Activated CD8-positive, alpha-beta T cell treated with anti-CD3 and anti-CD28 coated beads, Interleukin-2, amount 10 ng/mL, durations not matched to agents 7 days and 5 days (primary cell): ENCODE results near the gene NUDT15. TPM values are rescaled to one million over a fixed set of nuclear protein-coding genes. Genes with fewer than 3 reads are reported as not detected.

Source experiments
- ATAC-seq: fragments of 150-1000 bp; cut with Tn5 transposase; one replicate; pipeline ENCODE4 v1.10.0; 2021; ENCODE audit warnings: moderate library complexity
- CTCF ChIA-PET: fragments of 350-600 bp; sonication (Branson Sonifier 250); formaldehyde crosslinking; loops from one replicate; lab custom pipeline; 2021; ENCODE audit warnings: antibody characterized with exemption; lab: Charles Lee
- POLR2A ChIA-PET: fragments of 350-600 bp; sonication (Branson Sonifier 250); formaldehyde crosslinking; loops from one replicate; lab custom pipeline; 2021; ENCODE audit warnings: antibody characterized with exemption; lab: Charles Lee
- DNase-seq: peaks from one replicate; pipeline ENCODE4 v3.0.0-alpha.2; 2020
- H3K27ac Mint-ChIP-seq: one replicate; pipeline ENCODE4 v1.8.0; 2021; ENCODE audit warnings: mild to moderate bottlenecking, mixed read lengths
- H3K27me3 Mint-ChIP-seq: one replicate; pipeline ENCODE4 v1.8.0; 2021; ENCODE audit warnings: low read depth, mixed read lengths
- H3K36me3 Mint-ChIP-seq: one replicate; pipeline ENCODE4 v1.8.0; 2021; ENCODE audit warnings: low read depth, mixed read lengths
- H3K4me1 Mint-ChIP-seq: one replicate; pipeline ENCODE4 v1.8.0; 2021; ENCODE audit warnings: low read depth, mixed read lengths
- H3K4me3 Mint-ChIP-seq: one replicate; pipeline ENCODE4 v1.8.0; 2021; ENCODE audit warnings: mild to moderate bottlenecking, mixed read lengths
- H3K9me3 Mint-ChIP-seq: one replicate; pipeline ENCODE4 v1.8.0; 2022; ENCODE audit warnings: mixed read lengths; ENCODE audit not compliant: insufficient read depth
- total RNA-seq, 2 experiments: library from RNA; stranded (reverse); gene quantifications; one replicate each; pipeline ENCODE4 v1.2.3, GENCODE V29; 2021

NUDT15 gene
- total RNA-seq, 2 experiments from 2014 or later = 15.4 to 15.7 TPM

DNA sequence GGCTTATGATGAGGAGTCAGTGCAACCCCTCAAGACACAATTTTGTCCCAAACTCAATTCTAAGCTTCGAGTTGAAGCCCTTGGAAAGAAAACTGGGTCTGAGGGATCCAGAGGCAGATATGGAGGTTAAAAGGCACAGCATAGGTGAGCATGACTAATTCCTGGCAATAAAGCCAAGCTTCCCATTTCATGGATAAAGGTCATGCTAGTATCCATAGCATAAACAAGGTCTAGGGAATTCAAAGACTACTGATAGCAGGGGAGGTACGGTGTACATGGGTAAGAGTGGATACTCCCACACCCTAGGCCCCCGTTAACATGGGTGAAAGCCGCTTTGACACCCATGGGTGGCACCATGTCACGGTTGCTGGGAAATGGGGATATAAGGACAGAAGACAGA, 33.4 kb downstream of the NUDT15 start:
- H3K9me3 Mint-ChIP-seq = peaks cover 46% of the 10 kb centered on the region
- no peak for DNase-seq
- H3K27ac Mint-ChIP-seq = no peak overlapping the region
- ChIA-PET POLR2A (no interaction called here), CTCF (interaction anchor here (2.0 to 5.9 kb wide), 2 partner anchors 8 to 33 kb away, joined by 7 to 29 read pairs; partner anchors contain the start of gene NUDT15)
- peaks cover 98% of the 10 kb centered on the region for H3K36me3 Mint-ChIP-seq
- H3K4me3 Mint-ChIP-seq = no peak overlapping the region
- no peaks in the 10 kb centered on the region for H3K27me3 Mint-ChIP-seq
- peaks cover 19% of the 10 kb centered on the region for H3K4me1 Mint-ChIP-seq
- ATAC-seq = no peak

- Mint-ChIP-seq H3K9me3 (peaks cover 46% of the 10 kb centered on the region), H3K36me3 (peaks cover 93% of the 10 kb centered on the region)
- CTCF ChIA-PET = interaction anchor here (1.0 to 1.9 kb wide), 2 partner anchors 24 to 34 kb away, joined by 3 to 8 read pairs; partner anchors contain the start of gene NUDT15
Measured at GRCh38 chr13:48072304-48072703, 34.8 kb downstream of the NUDT15 start.

DNA sequence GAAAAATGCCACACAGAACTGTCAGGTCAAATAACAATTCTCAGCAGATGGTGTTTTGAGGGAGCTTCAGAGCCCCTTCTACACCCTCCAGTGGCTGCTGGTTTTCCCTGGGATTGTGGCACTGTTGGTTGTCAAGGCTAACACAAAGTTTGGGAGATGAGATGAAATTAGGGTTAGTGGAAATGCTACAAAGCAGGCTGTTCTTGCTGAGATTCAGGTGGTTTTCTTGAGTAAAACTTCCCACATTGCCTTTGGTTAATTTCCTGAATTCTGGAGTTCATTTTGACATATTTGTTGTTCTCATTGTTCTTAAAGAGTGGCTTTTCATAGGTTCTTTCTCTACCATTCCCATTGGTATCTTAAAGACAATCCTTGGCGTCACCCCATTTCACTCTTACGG, 35.3 kb downstream of the NUDT15 start:
- Mint-ChIP-seq H3K4me3 (no peak overlapping the region), H3K36me3 (peaks cover 88% of the 10 kb centered on the region), H3K27ac (no peak overlapping the region), H3K9me3 (peaks cover 43% of the 10 kb centered on the region), H3K4me1 (peaks cover 2% of the 10 kb centered on the region), H3K27me3 (no peaks in the 10 kb centered on the region)
- CTCF ChIA-PET = interaction anchor here (1.0 to 1.9 kb wide), 2 partner anchors 25 to 35 kb away, joined by 3 to 8 read pairs; partner anchors contain the start of gene NUDT15
- no peak for DNase-seq
- POLR2A ChIA-PET = no interaction called here
- ATAC-seq = no peak

More at GRCh38 chr13:48072304-48072703, 34.8 kb downstream of the NUDT15 start:
- POLR2A ChIA-PET = no interaction called here
- Mint-ChIP-seq H3K27ac (no peak overlapping the region), H3K4me3 (no peak overlapping the region), H3K4me1 (peaks cover 6% of the 10 kb centered on the region), H3K27me3 (no peaks in the 10 kb centered on the region)
- ATAC-seq (no peak), DNase-seq (no peak)

- POLR2A ChIA-PET = no interaction called here
- Mint-ChIP-seq H3K27me3 (no peaks in the 10 kb centered on the region), H3K4me3 (no peak overlapping the region), H3K4me1 (peaks cover 9% of the 10 kb centered on the region), H3K27ac (no peak overlapping the region), H3K9me3 (peaks cover 34% of the 10 kb centered on the region), H3K36me3 (peaks cover 87% of the 10 kb centered on the region)
- DNase-seq (no peak), ATAC-seq (no peak)
- CTCF ChIA-PET = interaction anchor here (1.9 kb wide), 1 partner anchor 36 kb away, joined by 8 read pairs; the partner anchor contains the start of gene NUDT15
Measured at GRCh38 chr13:48074006-48074405, 36.5 kb downstream of the NUDT15 start.

DNA sequence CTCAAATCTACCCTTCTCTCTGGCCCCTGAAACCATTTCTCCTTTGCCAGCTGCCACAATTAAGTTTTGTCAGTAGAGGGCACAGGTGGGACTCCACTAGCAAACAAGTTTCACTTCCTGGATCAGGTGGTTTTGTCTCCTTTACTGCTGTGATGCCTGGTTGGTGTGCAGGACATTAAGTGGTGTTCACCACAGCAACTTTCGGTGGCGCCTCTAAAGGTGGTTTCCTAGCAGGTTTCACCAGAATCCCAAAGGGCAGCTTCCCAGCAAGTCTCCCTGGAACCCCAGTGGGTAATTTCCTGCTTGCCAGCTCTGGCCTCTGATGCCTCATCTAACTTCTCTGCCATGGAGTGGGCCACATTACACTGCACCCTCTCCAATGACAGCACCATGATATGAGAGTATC, 40.7 kb downstream of the NUDT15 start:
- Mint-ChIP-seq H3K4me3 (no peak overlapping the region), H3K9me3 (peaks cover 7% of the 10 kb centered on the region), H3K27ac (peak overlapping the region; percentile 77), H3K36me3 (peaks cover 69% of the 10 kb centered on the region), H3K27me3 (no peaks in the 10 kb centered on the region), H3K4me1 (peaks cover 12% of the 10 kb centered on the region)
- ChIA-PET CTCF (interaction anchor here (0.7 to 3.3 kb wide), 16 partner anchors 8 to 502 kb away, joined by 3 to 37 read pairs (median 6); partner anchors contain the start of genes MED4 and NUDT15), POLR2A (interaction anchor here (0.9 to 1.6 kb wide), 2 partner anchors 16 to 41 kb away, joined by 6 to 12 read pairs; partner anchors contain the start of genes MED4 and NUDT15)
- ATAC-seq = peak; percentile 93
- DNase-seq = peak; percentile 67

- POLR2A ChIA-PET = no interaction called here
- peaks cover 54% of the 10 kb centered on the region for H3K36me3 Mint-ChIP-seq
- CTCF ChIA-PET = interaction anchor here (1.7 kb wide), 1 partner anchor 13 kb away, joined by 6 read pairs; the partner anchor contains the start of gene MED4
Measured at GRCh38 chr13:48081739-48082138, 44.2 kb downstream of the NUDT15 start.

DNA sequence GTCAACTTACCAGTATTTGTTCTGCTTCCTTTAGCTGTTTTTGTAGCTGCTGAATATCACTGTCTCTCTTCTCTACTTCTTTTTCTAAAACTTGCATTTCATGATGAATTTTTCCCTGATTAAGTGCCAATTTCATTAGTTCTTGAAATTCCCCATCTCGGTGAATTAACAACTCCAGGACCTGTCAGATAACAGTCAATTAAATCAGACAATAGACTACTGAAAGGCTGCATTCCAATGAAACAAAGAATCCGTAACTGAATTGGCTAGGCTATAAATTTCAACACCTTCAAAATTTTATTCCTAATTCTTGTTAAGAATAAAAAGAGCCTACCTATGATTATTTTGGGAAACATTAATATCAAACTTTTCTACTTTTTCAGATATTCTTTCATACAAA, 48.7 kb downstream of the NUDT15 start:
- ChIA-PET POLR2A (no interaction called here), CTCF (interaction anchor here (1.9 to 2.3 kb wide), 2 partner anchors 8 to 48 kb away, joined by 5 to 16 read pairs; partner anchors contain the start of genes MED4 and NUDT15)
- H3K9me3 Mint-ChIP-seq = no peaks in the 10 kb centered on the region
- H3K27me3 Mint-ChIP-seq = no peaks in the 10 kb centered on the region
- H3K4me1 Mint-ChIP-seq = peaks cover 18% of the 10 kb centered on the region
- H3K4me3 Mint-ChIP-seq = no peak overlapping the region
- ATAC-seq (no peak), DNase-seq (no peak)
- peaks cover 34% of the 10 kb centered on the region for H3K36me3 Mint-ChIP-seq
- no peak overlapping the region for H3K27ac Mint-ChIP-seq

More at GRCh38 chr13:48081739-48082138, 44.2 kb downstream of the NUDT15 start:
- Mint-ChIP-seq H3K4me3 (no peak overlapping the region), H3K4me1 (peaks cover 12% of the 10 kb centered on the region), H3K27me3 (no peaks in the 10 kb centered on the region), H3K9me3 (no peaks in the 10 kb centered on the region), H3K27ac (no peak overlapping the region)
- ATAC-seq (no peak), DNase-seq (no peak)

GRCh38 chr13:48093588-48093987, 56.1 kb downstream of the NUDT15 start:
- peaks cover 1% of the 10 kb centered on the region for H3K27me3 Mint-ChIP-seq
- peaks cover 52% of the 10 kb centered on the region for H3K4me1 Mint-ChIP-seq
- H3K36me3 Mint-ChIP-seq = peaks cover 16% of the 10 kb centered on the region
- H3K27ac Mint-ChIP-seq = peak overlapping the region; percentile 95
- H3K4me3 Mint-ChIP-seq = peak overlapping the region; percentile 96
- ATAC-seq = no peak
- DNase-seq = no peak
- no peaks in the 10 kb centered on the region for H3K9me3 Mint-ChIP-seq
- POLR2A ChIA-PET = interaction anchor here (2.0 to 2.9 kb wide), 3 partner anchors 15 to 139 kb away, joined by 12 to 27 read pairs (median 13); partner anchors contain the start of genes ITM2B and NUDT15
- CTCF ChIA-PET = interaction anchor here (0.6 to 3.8 kb wide), 14 partner anchors 8 to 1349 kb away, joined by 3 to 54 read pairs (median 9); partner anchors contain the start of gene NUDT15

DNA sequence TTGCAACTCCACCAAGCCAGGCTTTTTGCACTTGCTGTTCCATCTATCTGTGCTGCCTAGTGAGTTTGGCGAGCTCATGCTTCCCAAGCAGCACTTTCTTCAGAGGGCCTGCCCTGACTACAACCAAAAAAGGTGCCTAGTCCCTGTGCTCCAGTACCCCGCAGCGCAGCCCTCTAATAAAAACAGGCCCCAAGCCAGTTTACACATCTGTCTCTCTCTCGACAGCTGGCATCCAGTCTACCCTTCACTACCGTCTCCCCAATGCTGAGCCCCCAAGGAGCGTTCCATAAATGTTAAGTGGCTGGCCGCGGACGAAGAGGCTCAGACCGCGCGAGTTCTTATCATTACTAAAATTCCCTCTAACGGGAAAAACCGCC, 56.9 kb downstream of the NUDT15 start:
- Mint-ChIP-seq H3K4me1 (peaks cover 46% of the 10 kb centered on the region), H3K36me3 (peaks cover 12% of the 10 kb centered on the region), H3K4me3 (peak overlapping the region; percentile 96), H3K27me3 (peaks cover 3% of the 10 kb centered on the region), H3K9me3 (no peaks in the 10 kb centered on the region), H3K27ac (peak overlapping the region; percentile 95)
- POLR2A ChIA-PET = interaction anchor here (0.6 to 2.9 kb wide), 10 partner anchors 9 to 644 kb away, joined by 3 to 27 read pairs (median 5); partner anchors contain the start of genes ITM2B and NUDT15
- ATAC-seq = peak; percentile 31
- CTCF ChIA-PET = interaction anchor here (0.6 to 3.8 kb wide), 38 partner anchors 9 to 562 kb away, joined by 3 to 54 read pairs (median 5); partner anchors contain the start of genes NUDT15 and SUCLA2
- DNase-seq = peak; percentile 26

DNA sequence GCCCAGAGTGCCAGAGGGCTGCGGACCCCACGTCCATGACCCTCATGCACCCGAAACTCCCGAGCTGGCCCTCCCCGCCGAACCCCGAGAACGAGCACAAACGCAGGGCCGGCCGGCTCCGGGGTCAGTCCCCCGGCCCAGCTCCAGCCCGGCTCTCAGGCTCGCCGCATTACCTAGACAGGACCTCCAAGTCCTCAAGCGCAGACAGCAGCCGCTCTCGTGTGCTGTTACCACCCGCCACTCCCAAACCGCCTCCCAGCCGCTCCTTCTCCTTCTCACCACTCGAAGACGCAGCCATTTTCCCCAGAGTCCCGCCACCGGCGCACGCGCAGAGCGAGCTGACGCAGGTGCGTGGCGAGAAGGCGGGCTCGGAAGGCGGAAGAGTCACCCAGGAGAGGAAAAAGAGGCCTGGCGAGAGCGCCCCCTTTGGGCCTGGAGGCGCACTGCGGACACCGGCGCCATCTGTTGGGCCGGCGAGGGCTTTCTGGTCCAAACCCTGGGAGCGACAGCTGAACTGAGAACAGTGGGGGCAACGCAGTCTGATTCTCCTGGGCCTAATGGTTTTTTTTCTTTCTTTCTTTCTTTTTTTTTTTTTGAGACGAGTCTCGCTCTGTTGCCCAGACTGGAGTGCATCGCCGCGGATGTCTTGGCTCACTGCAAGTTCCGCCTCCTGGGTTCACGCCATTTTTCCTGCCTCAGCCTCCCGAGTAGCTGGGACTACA, 57.4 kb downstream of the NUDT15 start, which contains the start of gene MED4:
Gene MED4, minus strand, starts transcription at position 324 of the 722 bp plus-strand sequence. Its CDS starts 26 bp downstream, at position 298.
- ATAC-seq = peak; percentile 97
- H3K9me3 Mint-ChIP-seq = no peaks in the 10 kb centered on the region
- DNase-seq = peak; percentile 98
- ChIA-PET POLR2A (interaction anchor here (0.6 to 2.9 kb wide), 16 partner anchors 8 to 1317 kb away, joined by 3 to 27 read pairs (median 4); partner anchors contain the start of genes ITM2B, NUDT15 and RB1), CTCF (interaction anchor here (0.6 to 3.8 kb wide), 39 partner anchors 9 to 562 kb away, joined by 3 to 54 read pairs (median 5); partner anchors contain the start of genes NUDT15 and SUCLA2)
- peak within 1 kb of the TSS; percentile 96 for H3K4me3 Mint-ChIP-seq
- peak within 1 kb of the TSS; percentile 95 for H3K27ac Mint-ChIP-seq
- peaks cover 11% of the 10 kb centered on the region for H3K36me3 Mint-ChIP-seq
- H3K27me3 Mint-ChIP-seq = peaks cover 3% of the 10 kb centered on the region
- H3K4me1 Mint-ChIP-seq = peaks cover 40% of the 10 kb centered on the region

DNA sequence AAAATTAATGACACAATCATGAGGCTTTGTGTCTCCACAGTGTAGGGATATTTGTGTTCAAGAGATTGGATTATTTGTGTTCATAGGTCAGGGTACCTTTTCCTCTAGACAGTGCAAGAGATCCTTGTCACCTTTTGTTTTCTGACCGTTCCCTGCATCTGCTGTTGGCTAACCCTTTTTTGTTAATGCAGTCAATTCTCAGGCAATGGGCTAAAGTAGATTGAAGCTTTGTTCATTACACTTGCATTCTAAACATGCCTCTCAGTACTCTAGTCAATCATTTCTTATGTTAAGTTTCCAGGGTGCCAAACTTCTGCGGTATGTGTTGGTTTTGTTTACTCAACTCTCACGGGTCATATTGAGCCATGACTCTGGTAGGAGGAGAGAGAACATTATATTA, 59.1 kb downstream of the NUDT15 start:
- no peaks in the 10 kb centered on the region for H3K9me3 Mint-ChIP-seq
- DNase-seq (no peak), ATAC-seq (no peak)
- H3K36me3 Mint-ChIP-seq = peaks cover 9% of the 10 kb centered on the region
- CTCF ChIA-PET = no interaction called here
- POLR2A ChIA-PET = no interaction called here
- H3K27me3 Mint-ChIP-seq = peaks cover 9% of the 10 kb centered on the region
- H3K4me3 Mint-ChIP-seq = no peak overlapping the region
- H3K27ac Mint-ChIP-seq = no peak overlapping the region
- H3K4me1 Mint-ChIP-seq = peaks cover 29% of the 10 kb centered on the region
